ENCODE data around the gene CD300LB.

GRCh38 chr17:74520790-74521480, 10.3 kb downstream of the CD300LB start:
- TF ChIP-seq CTCF (IDR thresholded peaks at IDR 0.05) (no peak), EP300 (IDR thresholded peaks at IDR 0.05) (peak in 1 of 4 donors; percentile 35), POLR2A (IDR thresholded peaks at IDR 0.05) (no peak), POLR2AphosphoS5 (IDR thresholded peaks at IDR 0.05) (peak in 1 of 4 donors; percentile 36)

All from sigmoid colon (tissue), 4 donors.